HG03571 (cell line): Measurements from ENCODE around the gene SSBP2.
A peak's percentile ranks its signal among the peaks of the same experiment; 100 is the strongest.
"Not testable (repeated sequence)": the region's sequence is repeated elsewhere in the genome, so short reads cannot be mapped to it uniquely, and the experiment has no call there.

Experiments
- ATAC-seq: cut with Tn5 transposase; IDR thresholded peaks from one replicate; pipeline ENCODE4 v1.9.1; 2021; ENCODE audit not compliant: unreplicated experiment

Gene SSBP2

GRCh38 chr5:81450940-81451339 is 300.0 kb downstream of the SSBP2 start:
- no peak for ATAC-seq

- no peak for ATAC-seq
Observed at GRCh38 chr5:81435023-81435422, 315.9 kb downstream of the SSBP2 start.

- ATAC-seq: no peak
Observed at GRCh38 chr5:81429985-81430384, 320.9 kb downstream of the SSBP2 start.

- ATAC-seq: no peak
Observed at GRCh38 chr5:81429363-81429762, 321.5 kb downstream of the SSBP2 start.

GRCh38 chr5:81428861-81429260 is 322.0 kb downstream of the SSBP2 start:
- ATAC-seq: no peak

- ATAC-seq: no peak
Observed at GRCh38 chr5:81428446-81428845, 322.5 kb downstream of the SSBP2 start.

- no peak for ATAC-seq
Observed at GRCh38 chr5:81427566-81427965, 323.3 kb downstream of the SSBP2 start.

- ATAC-seq: no peak
Observed at GRCh38 chr5:81426359-81427030, 324.4 kb downstream of the SSBP2 start.

GRCh38 chr5:81425569-81425968 is 325.3 kb downstream of the SSBP2 start:
- peak; percentile 48 for ATAC-seq

- ATAC-seq: no peak
Observed at GRCh38 chr5:81424728-81425127, 326.2 kb downstream of the SSBP2 start.

GRCh38 chr5:81422671-81423070 is 328.2 kb downstream of the SSBP2 start:
- ATAC-seq: no peak

- no peak for ATAC-seq
Observed at GRCh38 chr5:81420039-81420667, 330.7 kb downstream of the SSBP2 start.

GRCh38 chr5:81418606-81419005 is 332.3 kb downstream of the SSBP2 start:
- no peak for ATAC-seq

- no peak for ATAC-seq
Observed at GRCh38 chr5:81417052-81417451, 333.8 kb downstream of the SSBP2 start.

- ATAC-seq: no peak
Observed at GRCh38 chr5:81409896-81410295, 341.0 kb downstream of the SSBP2 start.

GRCh38 chr5:81409361-81409760 is 341.5 kb downstream of the SSBP2 start:
- ATAC-seq: no peak

GRCh38 chr5:81408496-81408895 is 342.4 kb downstream of the SSBP2 start:
- no peak for ATAC-seq

- not testable (repeated sequence) for ATAC-seq
Observed at GRCh38 chr5:81407811-81408210, 343.1 kb downstream of the SSBP2 start.

GRCh38 chr5:81405126-81405891 is 345.6 kb downstream of the SSBP2 start:
- no peak for ATAC-seq

GRCh38 chr5:81402192-81402930 is 348.5 kb downstream of the SSBP2 start:
- no peak for ATAC-seq

- no peak for ATAC-seq
Observed at GRCh38 chr5:81401266-81401665, 349.6 kb downstream of the SSBP2 start.
